ENCODE results near the gene SLITRK4.
A peak's percentile ranks its signal among the peaks of the same experiment; 100 is the strongest.

The SLITRK4 gene

GRCh38 chrX:143635915-143636314 is at the start of gene SLITRK4:
Gene SLITRK4 (minus strand): TSS chrX:143636101. CDS start chrX:143631108, 4,993 bp downstream.
- DNase-seq: no peak

- DNase-seq: no peak
Observed at GRCh38 chrX:143683486-143683885, 47.6 kb upstream of the SLITRK4 start.

GRCh38 chrX:143674926-143675325 is 39.0 kb upstream of the SLITRK4 start:
- DNase-seq: peak; percentile 6

GRCh38 chrX:143669395-143669794 is 33.5 kb upstream of the SLITRK4 start:
- no peak for DNase-seq

- DNase-seq: no peak
Observed at GRCh38 chrX:143664302-143664701, 28.4 kb upstream of the SLITRK4 start.

GRCh38 chrX:143663755-143664154 is 27.9 kb upstream of the SLITRK4 start:
- DNase-seq: no peak

- DNase-seq: peak; percentile 63
Observed at GRCh38 chrX:143661286-143661685, 25.4 kb upstream of the SLITRK4 start.

- peak; percentile 33 for DNase-seq
Observed at GRCh38 chrX:143648705-143649104, 12.8 kb upstream of the SLITRK4 start.

GRCh38 chrX:143642426-143642825 is 6.5 kb upstream of the SLITRK4 start:
- no peak for DNase-seq

- DNase-seq: no peak
Observed at GRCh38 chrX:143636831-143637230, 930 bp upstream of the SLITRK4 start.

- DNase-seq: no peak
Observed at GRCh38 chrX:143634663-143635455, 1.0 kb downstream of the SLITRK4 start.

GRCh38 chrX:143634309-143634662 is 1.6 kb downstream of the SLITRK4 start:
- DNase-seq: no peak

GRCh38 chrX:143633461-143634308 is 2.2 kb downstream of the SLITRK4 start:
- no peak for DNase-seq

GRCh38 chrX:143632625-143633410 is 3.1 kb downstream of the SLITRK4 start:
- no peak for DNase-seq

- DNase-seq: no peak
Observed at GRCh38 chrX:143623657-143624056, 12.2 kb downstream of the SLITRK4 start.

- no peak for DNase-seq
Observed at GRCh38 chrX:143621276-143621675, 14.6 kb downstream of the SLITRK4 start.

GRCh38 chrX:143615851-143616250 is 20.1 kb downstream of the SLITRK4 start:
- DNase-seq: no peak

GRCh38 chrX:143601809-143602208 is 34.1 kb downstream of the SLITRK4 start:
- DNase-seq: no peak

GRCh38 chrX:143581240-143581639 is 54.7 kb downstream of the SLITRK4 start:
- no peak for DNase-seq

GRCh38 chrX:143580266-143580665 is 55.6 kb downstream of the SLITRK4 start:
- DNase-seq: no peak

Measured in NCI-H524 treated with DMSO at 0.1 percent for 48 hours (cell line).